GM23338 (cell line): ENCODE measurements around the gene CENPV. TPM values are rescaled to one million over a fixed set of nuclear protein-coding genes. Genes with fewer than 3 reads are reported as not detected.

ENCODE experiments used
- ATAC-seq: fragments of 200-7000 bp; cut with Tn5 transposase; 3 replicates; pipeline ENCODE4 v1.9.1; 2020
- DNase-seq: peaks from one replicate; pipeline ENCODE4 v3.0.0-alpha.2; 2015; ENCODE audit warnings: low spot score
- H2AFZ ChIP-seq: fragments of 200-600 bp; sonication (generic); 2 replicates; pipeline ENCODE4 v1.8.0; 2016; ENCODE audit warnings: antibody characterized with exemption, mild to moderate bottlenecking, moderate library complexity
- H3F3A ChIP-seq: fragments of 200-600 bp; sonication (generic); replicated peaks from 2 replicates; pipeline ENCODE4 v1.8.0; 2017; ENCODE audit warnings: antibody characterized with exemption, mixed run types, low read depth
- H3K27ac ChIP-seq: fragments of 200-600 bp; sonication (generic); 2 replicates; pipeline ENCODE4 v1.6.1; 2016; ENCODE audit warnings: low read depth
- H3K27me3 ChIP-seq: fragments of 200-600 bp; sonication (generic); 2 replicates; pipeline ENCODE4 v1.8.0; 2016; ENCODE audit warnings: mild to moderate bottlenecking, mixed run types, moderate library complexity; ENCODE audit not compliant: insufficient read depth
- H3K36me3 ChIP-seq: fragments of 200-600 bp; sonication (generic); 2 replicates; pipeline ENCODE4 v1.8.0; 2016; ENCODE audit warnings: mild to moderate bottlenecking; ENCODE audit not compliant: insufficient read depth
- H3K4me1 ChIP-seq: fragments of 200-600 bp; sonication (generic); 2 replicates; pipeline ENCODE4 v1.8.0; 2016; ENCODE audit warnings: mild to moderate bottlenecking, moderate library complexity; ENCODE audit not compliant: insufficient read depth
- H3K4me2 ChIP-seq: fragments of 200-600 bp; sonication (generic); 2 replicates; pipeline ENCODE4 v1.7.1; 2017; ENCODE audit warnings: mixed run types
- H3K4me3 ChIP-seq: fragments of 200-600 bp; sonication (generic); 2 replicates; pipeline ENCODE4 v1.6.1; 2016; ENCODE audit warnings: mixed run types
- H3K79me2 ChIP-seq: fragments of 200-600 bp; sonication (generic); replicated peaks from 2 replicates; pipeline ENCODE4 v1.8.0; 2017; ENCODE audit warnings: mild to moderate bottlenecking; ENCODE audit not compliant: insufficient read depth
- H3K9me2 ChIP-seq: fragments of 200-600 bp; sonication (generic); 2 replicates; pipeline ENCODE4 v1.8.0; 2017; ENCODE audit not compliant: insufficient read depth
- H4K20me1 ChIP-seq: fragments of 200-600 bp; sonication (generic); replicated peaks from 2 replicates; pipeline ENCODE4 v1.8.0; 2017; ENCODE audit warnings: mild to moderate bottlenecking; ENCODE audit not compliant: insufficient read depth
- H3K27ac Mint-ChIP-seq: 2 replicates; pipeline ENCODE4 v1.8.0; 2020; ENCODE audit warnings: inconsistent platforms, mild to moderate bottlenecking, moderate library complexity, mixed read lengths
- H3K27me3 Mint-ChIP-seq: 3 replicates; pipeline ENCODE4 v1.8.0; 2022; ENCODE audit warnings: low read depth, mild to moderate bottlenecking, moderate library complexity, mixed read lengths, inconsistent platforms; ENCODE audit not compliant: insufficient read depth, poor library complexity
- H3K36me3 Mint-ChIP-seq: 3 replicates; pipeline ENCODE4 v1.8.0; 2021; ENCODE audit warnings: low read depth, mild to moderate bottlenecking, inconsistent platforms, moderate library complexity, mixed read lengths
- H3K4me1 Mint-ChIP-seq: 3 replicates; pipeline ENCODE4 v1.8.0; 2020; ENCODE audit warnings: mild to moderate bottlenecking, inconsistent platforms, mixed read lengths
- H3K4me3 Mint-ChIP-seq: 3 replicates; pipeline ENCODE4 v1.8.0; 2021; ENCODE audit warnings: moderate library complexity, mild to moderate bottlenecking, inconsistent platforms, mixed read lengths
- H3K9me3 Mint-ChIP-seq: 3 replicates; pipeline ENCODE4 v1.8.0; 2020; ENCODE audit warnings: moderate library complexity, mild to moderate bottlenecking, inconsistent platforms, mixed read lengths
- CREB1 ChIP-seq: fragments of 250-450 bp; sonication (Bioruptor Pico); IDR thresholded peaks from 2 replicates; pipeline ENCODE4 v1.5.0; 2020; ENCODE audit warnings: low read depth, mild to moderate bottlenecking, moderate library complexity
- ETS1 ChIP-seq: IDR thresholded peaks from 2 replicates; pipeline ENCODE4 v1.6.1; 2016; ENCODE audit warnings: antibody characterized with exemption
- EZH2 ChIP-seq: fragments of 200-600 bp; sonication (generic); IDR thresholded peaks from one replicate; pipeline ENCODE4 v1.8.0; 2017; ENCODE audit warnings: antibody characterized with exemption, mild to moderate bottlenecking, low read depth; ENCODE audit not compliant: unreplicated experiment
- EZH2phosphoT487 ChIP-seq: fragments of 200-600 bp; sonication (generic); IDR thresholded peaks from one replicate; pipeline ENCODE4 v1.8.1; 2018; ENCODE audit warnings: antibody characterized with exemption; ENCODE audit not compliant: unreplicated experiment
- JUNB ChIP-seq: IDR thresholded peaks from one replicate; pipeline ENCODE4 v1.6.1; 2016; ENCODE audit warnings: antibody characterized with exemption; ENCODE audit not compliant: unreplicated experiment
- NANOG ChIP-seq: IDR thresholded peaks from 2 replicates; pipeline ENCODE4 v1.6.1; 2016; ENCODE audit warnings: antibody characterized with exemption, borderline replicate concordance
- POLR2AphosphoS5 ChIP-seq: IDR thresholded peaks from 2 replicates; pipeline ENCODE4 v1.6.1; 2016; ENCODE audit warnings: antibody characterized with exemption, low read depth
- STAT1 ChIP-seq: IDR thresholded peaks from one replicate; pipeline ENCODE4 v1.6.1; 2016; ENCODE audit warnings: antibody characterized with exemption; ENCODE audit not compliant: unreplicated experiment
- ZNF114 ChIP-seq: fragments of 250-450 bp; sonication (Bioruptor Pico); IDR thresholded peaks from 2 replicates; pipeline ENCODE4 v1.5.0; 2020; ENCODE audit warnings: mild to moderate bottlenecking, moderate library complexity
- ZNF331 ChIP-seq: fragments of 250-450 bp; sonication (Bioruptor Pico); IDR thresholded peaks from 2 replicates; pipeline ENCODE4 v1.5.0; 2020; ENCODE audit warnings: low read depth, mild to moderate bottlenecking, moderate library complexity
- polyA plus RNA-seq: library from polyadenylated mRNA; unstranded; fragments of >200 nt; fragmentation: Nextera tagmentation; extraction: Ambion mirVana; gene quantifications from 2 replicates; pipeline ENCODE4 v1.2.1, GENCODE V29; 2016
- total RNA-seq: library from RNA; depleted of rRNA; stranded (reverse); fragments of >200 nt; shearing (Covaris generic); gene quantifications from 2 replicates; pipeline ENCODE4 v1.2.3, GENCODE V29; 2014
- TF ChIP-seq, protein P1 (sequence below): IDR thresholded peaks from one replicate; pipeline ENCODE4 v1.6.1; 2018; ENCODE audit warnings: antibody characterized with exemption; ENCODE audit not compliant: unreplicated experiment
- TF ChIP-seq, protein P2 (sequence below): fragments of 250-450 bp; sonication (Bioruptor Pico); IDR thresholded peaks from 2 replicates; pipeline ENCODE4 v1.5.0; 2020; ENCODE audit warnings: mild to moderate bottlenecking, moderate library complexity
- TF ChIP-seq, protein P3 (sequence below), 2 experiments: fragments of 200-600 bp in 1 of 2; sonication (generic) in 1 of 2; conservative IDR thresholded peaks; 2 replicates each; pipeline versions ENCODE4 v1.5.1 to v1.6.1; 2016 to 2017; ENCODE audit warnings: antibody characterized with exemption in 2 of 2, low read depth in 2 of 2, mild to moderate bottlenecking in 2 of 2, moderate library complexity in 1 of 2

Gene CENPV
- total and polyA plus RNA-seq, 2 experiments from 2014 or later = 139 to 300 TPM

DNA sequence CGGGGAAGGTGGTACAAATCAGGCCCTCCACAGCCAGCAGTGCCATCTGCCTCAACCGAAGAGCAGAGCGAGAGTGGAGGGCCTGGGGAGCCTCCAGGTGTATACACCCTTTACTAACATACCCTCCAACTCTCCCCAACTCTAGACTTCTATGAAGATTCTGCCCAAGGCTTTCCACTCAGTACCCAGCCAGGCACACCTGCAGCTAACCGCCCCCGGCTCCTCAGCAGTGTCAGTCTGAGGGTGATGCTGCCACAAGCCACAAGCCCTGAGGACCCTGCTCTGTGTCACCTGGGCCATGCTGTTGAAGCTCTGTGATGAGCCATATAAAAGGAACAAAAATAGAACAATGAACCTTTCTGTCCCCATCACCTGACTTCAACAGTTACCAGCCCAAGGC is 3.8 kb downstream of the CENPV start (continued):
- TF ChIP-seq, protein P1, sequence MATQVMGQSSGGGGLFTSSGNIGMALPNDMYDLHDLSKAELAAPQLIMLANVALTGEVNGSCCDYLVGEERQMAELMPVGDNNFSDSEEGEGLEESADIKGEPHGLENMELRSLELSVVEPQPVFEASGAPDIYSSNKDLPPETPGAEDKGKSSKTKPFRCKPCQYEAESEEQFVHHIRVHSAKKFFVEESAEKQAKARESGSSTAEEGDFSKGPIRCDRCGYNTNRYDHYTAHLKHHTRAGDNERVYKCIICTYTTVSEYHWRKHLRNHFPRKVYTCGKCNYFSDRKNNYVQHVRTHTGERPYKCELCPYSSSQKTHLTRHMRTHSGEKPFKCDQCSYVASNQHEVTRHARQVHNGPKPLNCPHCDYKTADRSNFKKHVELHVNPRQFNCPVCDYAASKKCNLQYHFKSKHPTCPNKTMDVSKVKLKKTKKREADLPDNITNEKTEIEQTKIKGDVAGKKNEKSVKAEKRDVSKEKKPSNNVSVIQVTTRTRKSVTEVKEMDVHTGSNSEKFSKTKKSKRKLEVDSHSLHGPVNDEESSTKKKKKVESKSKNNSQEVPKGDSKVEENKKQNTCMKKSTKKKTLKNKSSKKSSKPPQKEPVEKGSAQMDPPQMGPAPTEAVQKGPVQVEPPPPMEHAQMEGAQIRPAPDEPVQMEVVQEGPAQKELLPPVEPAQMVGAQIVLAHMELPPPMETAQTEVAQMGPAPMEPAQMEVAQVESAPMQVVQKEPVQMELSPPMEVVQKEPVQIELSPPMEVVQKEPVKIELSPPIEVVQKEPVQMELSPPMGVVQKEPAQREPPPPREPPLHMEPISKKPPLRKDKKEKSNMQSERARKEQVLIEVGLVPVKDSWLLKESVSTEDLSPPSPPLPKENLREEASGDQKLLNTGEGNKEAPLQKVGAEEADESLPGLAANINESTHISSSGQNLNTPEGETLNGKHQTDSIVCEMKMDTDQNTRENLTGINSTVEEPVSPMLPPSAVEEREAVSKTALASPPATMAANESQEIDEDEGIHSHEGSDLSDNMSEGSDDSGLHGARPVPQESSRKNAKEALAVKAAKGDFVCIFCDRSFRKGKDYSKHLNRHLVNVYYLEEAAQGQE = no peak
- TF ChIP-seq STAT1 (no peak), EZH2phosphoT487 (no peak), CREB1 (CRISPR knock-in tag) (no peak)

DNA sequence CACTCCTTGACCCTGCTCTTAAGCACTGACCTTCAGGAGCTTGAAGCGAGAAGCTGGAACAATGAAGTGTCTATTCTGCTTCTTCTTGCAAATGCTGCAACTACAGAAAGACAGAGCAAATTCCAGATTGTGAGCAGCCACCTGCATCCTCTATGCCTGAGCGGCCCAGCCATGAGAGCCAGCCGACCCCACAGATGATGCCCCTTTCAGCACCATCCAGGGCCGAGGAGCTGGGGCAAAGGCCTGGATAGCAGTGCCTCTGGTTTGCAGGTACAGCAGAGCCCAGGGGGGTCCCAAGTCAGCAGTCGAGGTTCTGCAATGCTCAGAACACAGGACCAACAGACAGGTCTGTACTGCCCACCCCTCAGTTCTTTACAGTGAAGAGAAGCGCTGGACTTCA is 4.7 kb downstream of the CENPV start:
- H3K27me3 ChIP-seq = peaks cover 7% of the 10 kb centered on the region; the same call in 1 of the 2 replicates
- H3K9me3 Mint-ChIP-seq = no peaks in the 10 kb centered on the region; the same call in 2 of the 3 replicates
- no peak overlapping the region for H3K27ac ChIP-seq
- no peak overlapping the region for H3K4me3 ChIP-seq
- peaks cover 19% of the 10 kb centered on the region for H4K20me1 ChIP-seq
- DNase-seq (no peak), ATAC-seq (no peak)
- peaks cover 10% of the 10 kb centered on the region for H3K27me3 Mint-ChIP-seq
- H3K27ac Mint-ChIP-seq = no peak overlapping the region
- H3K4me1 ChIP-seq = peaks cover 14% of the 10 kb centered on the region
- H3K79me2 ChIP-seq = peaks cover 38% of the 10 kb centered on the region
- H3K4me1 Mint-ChIP-seq = peaks cover 7% of the 10 kb centered on the region; the same call in 2 of the 3 replicates
- H3K4me2 ChIP-seq = no peak overlapping the region
- peaks cover 9% of the 10 kb centered on the region; the same call in 1 of the 2 replicates for H3F3A ChIP-seq
- H3K36me3 Mint-ChIP-seq = peaks cover 62% of the 10 kb centered on the region
- no peaks in the 10 kb centered on the region for H3K9me2 ChIP-seq
- no peak overlapping the region for H2AFZ ChIP-seq
- peaks cover 40% of the 10 kb centered on the region for H3K36me3 ChIP-seq
- H3K4me3 Mint-ChIP-seq = no peak overlapping the region
- TF ChIP-seq, protein P2, sequence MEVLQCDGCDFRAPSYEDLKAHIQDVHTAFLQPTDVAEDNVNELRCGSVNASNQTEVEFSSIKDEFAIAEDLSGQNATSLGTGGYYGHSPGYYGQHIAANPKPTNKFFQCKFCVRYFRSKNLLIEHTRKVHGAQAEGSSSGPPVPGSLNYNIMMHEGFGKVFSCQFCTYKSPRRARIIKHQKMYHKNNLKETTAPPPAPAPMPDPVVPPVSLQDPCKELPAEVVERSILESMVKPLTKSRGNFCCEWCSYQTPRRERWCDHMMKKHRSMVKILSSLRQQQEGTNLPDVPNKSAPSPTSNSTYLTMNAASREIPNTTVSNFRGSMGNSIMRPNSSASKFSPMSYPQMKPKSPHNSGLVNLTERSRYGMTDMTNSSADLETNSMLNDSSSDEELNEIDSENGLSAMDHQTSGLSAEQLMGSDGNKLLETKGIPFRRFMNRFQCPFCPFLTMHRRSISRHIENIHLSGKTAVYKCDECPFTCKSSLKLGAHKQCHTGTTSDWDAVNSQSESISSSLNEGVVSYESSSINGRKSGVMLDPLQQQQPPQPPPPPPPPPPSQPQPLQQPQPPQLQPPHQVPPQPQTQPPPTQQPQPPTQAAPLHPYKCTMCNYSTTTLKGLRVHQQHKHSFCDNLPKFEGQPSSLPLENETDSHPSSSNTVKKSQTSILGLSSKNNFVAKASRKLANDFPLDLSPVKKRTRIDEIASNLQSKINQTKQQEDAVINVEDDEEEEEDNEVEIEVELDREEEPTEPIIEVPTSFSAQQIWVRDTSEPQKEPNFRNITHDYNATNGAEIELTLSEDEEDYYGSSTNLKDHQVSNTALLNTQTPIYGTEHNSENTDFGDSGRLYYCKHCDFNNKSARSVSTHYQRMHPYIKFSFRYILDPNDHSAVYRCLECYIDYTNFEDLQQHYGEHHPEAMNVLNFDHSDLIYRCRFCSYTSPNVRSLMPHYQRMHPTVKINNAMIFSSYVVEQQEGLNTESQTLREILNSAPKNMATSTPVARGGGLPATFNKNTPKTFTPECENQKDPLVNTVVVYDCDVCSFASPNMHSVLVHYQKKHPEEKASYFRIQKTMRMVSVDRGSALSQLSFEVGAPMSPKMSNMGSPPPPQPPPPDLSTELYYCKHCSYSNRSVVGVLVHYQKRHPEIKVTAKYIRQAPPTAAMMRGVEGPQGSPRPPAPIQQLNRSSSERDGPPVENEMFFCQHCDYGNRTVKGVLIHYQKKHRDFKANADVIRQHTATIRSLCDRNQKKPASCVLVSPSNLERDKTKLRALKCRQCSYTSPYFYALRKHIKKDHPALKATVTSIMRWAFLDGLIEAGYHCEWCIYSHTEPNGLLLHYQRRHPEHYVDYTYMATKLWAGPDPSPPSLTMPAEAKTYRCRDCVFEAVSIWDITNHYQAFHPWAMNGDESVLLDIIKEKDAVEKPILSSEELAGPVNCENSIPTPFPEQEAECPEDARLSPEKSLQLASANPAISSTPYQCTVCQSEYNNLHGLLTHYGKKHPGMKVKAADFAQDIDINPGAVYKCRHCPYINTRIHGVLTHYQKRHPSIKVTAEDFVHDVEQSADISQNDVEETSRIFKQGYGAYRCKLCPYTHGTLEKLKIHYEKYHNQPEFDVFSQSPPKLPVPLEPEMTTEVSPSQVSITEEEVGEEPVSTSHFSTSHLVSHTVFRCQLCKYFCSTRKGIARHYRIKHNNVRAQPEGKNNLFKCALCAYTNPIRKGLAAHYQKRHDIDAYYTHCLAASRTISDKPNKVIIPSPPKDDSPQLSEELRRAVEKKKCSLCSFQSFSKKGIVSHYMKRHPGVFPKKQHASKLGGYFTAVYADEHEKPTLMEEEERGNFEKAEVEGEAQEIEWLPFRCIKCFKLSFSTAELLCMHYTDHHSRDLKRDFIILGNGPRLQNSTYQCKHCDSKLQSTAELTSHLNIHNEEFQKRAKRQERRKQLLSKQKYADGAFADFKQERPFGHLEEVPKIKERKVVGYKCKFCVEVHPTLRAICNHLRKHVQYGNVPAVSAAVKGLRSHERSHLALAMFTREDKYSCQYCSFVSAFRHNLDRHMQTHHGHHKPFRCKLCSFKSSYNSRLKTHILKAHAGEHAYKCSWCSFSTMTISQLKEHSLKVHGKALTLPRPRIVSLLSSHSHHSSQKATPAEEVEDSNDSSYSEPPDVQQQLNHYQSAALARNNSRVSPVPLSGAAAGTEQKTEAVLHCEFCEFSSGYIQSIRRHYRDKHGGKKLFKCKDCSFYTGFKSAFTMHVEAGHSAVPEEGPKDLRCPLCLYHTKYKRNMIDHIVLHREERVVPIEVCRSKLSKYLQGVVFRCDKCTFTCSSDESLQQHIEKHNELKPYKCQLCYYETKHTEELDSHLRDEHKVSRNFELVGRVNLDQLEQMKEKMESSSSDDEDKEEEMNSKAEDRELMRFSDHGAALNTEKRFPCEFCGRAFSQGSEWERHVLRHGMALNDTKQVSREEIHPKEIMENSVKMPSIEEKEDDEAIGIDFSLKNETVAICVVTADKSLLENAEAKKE (CRISPR knock-in tag) = no peak
- no peak for TF ChIP-seq CREB1 (CRISPR knock-in tag)
- no peak for TF ChIP-seq STAT1
- TF ChIP-seq JUNB = no peak
- no peak for TF ChIP-seq ETS1
- TF ChIP-seq EZH2phosphoT487 = no peak
- TF ChIP-seq ZNF114 (CRISPR knock-in tag) = no peak
- TF ChIP-seq POLR2AphosphoS5 = no peak
- TF ChIP-seq ZNF331 (CRISPR knock-in tag) = no peak
- TF ChIP-seq NANOG = no peak
- TF ChIP-seq, protein P3, sequence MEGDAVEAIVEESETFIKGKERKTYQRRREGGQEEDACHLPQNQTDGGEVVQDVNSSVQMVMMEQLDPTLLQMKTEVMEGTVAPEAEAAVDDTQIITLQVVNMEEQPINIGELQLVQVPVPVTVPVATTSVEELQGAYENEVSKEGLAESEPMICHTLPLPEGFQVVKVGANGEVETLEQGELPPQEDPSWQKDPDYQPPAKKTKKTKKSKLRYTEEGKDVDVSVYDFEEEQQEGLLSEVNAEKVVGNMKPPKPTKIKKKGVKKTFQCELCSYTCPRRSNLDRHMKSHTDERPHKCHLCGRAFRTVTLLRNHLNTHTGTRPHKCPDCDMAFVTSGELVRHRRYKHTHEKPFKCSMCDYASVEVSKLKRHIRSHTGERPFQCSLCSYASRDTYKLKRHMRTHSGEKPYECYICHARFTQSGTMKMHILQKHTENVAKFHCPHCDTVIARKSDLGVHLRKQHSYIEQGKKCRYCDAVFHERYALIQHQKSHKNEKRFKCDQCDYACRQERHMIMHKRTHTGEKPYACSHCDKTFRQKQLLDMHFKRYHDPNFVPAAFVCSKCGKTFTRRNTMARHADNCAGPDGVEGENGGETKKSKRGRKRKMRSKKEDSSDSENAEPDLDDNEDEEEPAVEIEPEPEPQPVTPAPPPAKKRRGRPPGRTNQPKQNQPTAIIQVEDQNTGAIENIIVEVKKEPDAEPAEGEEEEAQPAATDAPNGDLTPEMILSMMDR (conservative IDR thresholded peaks at IDR 0.05; ENCODE audit: low read depth in 2 of 2) = no peak
- TF ChIP-seq EZH2 = no peak
